Esophagus squamous epithelium (tissue), 5 donors: Measurements from ENCODE around the gene CAPS. TPM values are rescaled to one million over a fixed set of nuclear protein-coding genes. Genes with fewer than 3 reads are reported as not detected.

ENCODE experiments used
- DNase-seq: peaks from one replicate; lab custom pipeline; 2025; lab: John Stamatoyannopoulos, UW
- H3K27ac ChIP-seq, 4 donors: fragments of 200-600 bp; sonication (generic); one replicate each; pipeline ENCODE4 v1.5.1; 2016 to 2019; ENCODE audit warnings: mild to moderate bottlenecking in 1 of 4
- H3K27me3 ChIP-seq, 4 donors: fragments of 200-600 bp; sonication (generic); 1 replicate in 3 of 4; 2 replicates in 1 of 4; pipeline versions ENCODE4 v1.5.1 to v1.6.0; 2017 to 2021; ENCODE audit warnings: antibody characterized with exemption in 1 of 4
- H3K36me3 ChIP-seq, 3 donors: fragments of 200-600 bp; sonication (generic); one replicate each; pipeline ENCODE4 v1.5.1; 2016 to 2019
- H3K4me1 ChIP-seq, 3 donors: fragments of 200-600 bp; sonication (generic); one replicate each; pipeline ENCODE4 v1.5.1; 2017 to 2019
- H3K4me3 ChIP-seq, 4 donors: fragments of 200-600 bp; sonication (generic); 1 replicate in 3 of 4; 2 replicates in 1 of 4; pipeline ENCODE4 v1.5.1; 2016 to 2019; ENCODE audit warnings: mild to moderate bottlenecking in 2 of 4, moderate library complexity in 1 of 4
- H3K9me3 ChIP-seq, 3 donors: fragments of 200-600 bp; sonication (generic); one replicate each; pipeline ENCODE4 v1.5.1; 2016 to 2019
- POLR2A ChIP-seq, 4 donors: fragments of 450-650 bp; IDR thresholded peaks; one replicate each; pipeline ENCODE4 v1.6.1; 2017; ENCODE audit warnings: antibody characterized with exemption in 4 of 4, mild to moderate bottlenecking in 4 of 4, moderate library complexity in 3 of 4
- WGBS, 2 donors: methylation state at CpG; one replicate each; pipeline ENCODE4 v1.1.5; 2018; 5-methylcytosine and 5-hydroxymethylcytosine counted together
- intact Hi-C: fragments of 100-400 bp; cut with DNase I; formaldehyde crosslinking; loops from one replicate; pipeline ENCODE4 v1.15.0; 2022
- total RNA-seq, 4 donors: library from RNA; depleted of rRNA; stranded (reverse); fragments of >200 nt; gene quantifications; one replicate each; pipeline ENCODE4 v1.1.0, GENCODE V29; 2016
- TF ChIP-seq, protein P1 (sequence below), 6 experiments: fragments of 450-650 bp in 4 of 6; fragments of 200-600 bp in 2 of 6; sonication (generic) in 2 of 6; IDR thresholded peaks; one replicate each; pipeline ENCODE4 v1.5.1; 2016 to 2019; ENCODE audit warnings: antibody characterized with exemption in 6 of 6, mild to moderate bottlenecking in 4 of 6, moderate library complexity in 4 of 6
- donor health status: DM: yes; HTN: yes; CAD: no.

The CAPS gene
- 10 to 100 TPM in 2 of 4 donors, 1 to 10 TPM in 2; 3.3 to 13.7 (median 7.3) TPM for total RNA-seq

DNA sequence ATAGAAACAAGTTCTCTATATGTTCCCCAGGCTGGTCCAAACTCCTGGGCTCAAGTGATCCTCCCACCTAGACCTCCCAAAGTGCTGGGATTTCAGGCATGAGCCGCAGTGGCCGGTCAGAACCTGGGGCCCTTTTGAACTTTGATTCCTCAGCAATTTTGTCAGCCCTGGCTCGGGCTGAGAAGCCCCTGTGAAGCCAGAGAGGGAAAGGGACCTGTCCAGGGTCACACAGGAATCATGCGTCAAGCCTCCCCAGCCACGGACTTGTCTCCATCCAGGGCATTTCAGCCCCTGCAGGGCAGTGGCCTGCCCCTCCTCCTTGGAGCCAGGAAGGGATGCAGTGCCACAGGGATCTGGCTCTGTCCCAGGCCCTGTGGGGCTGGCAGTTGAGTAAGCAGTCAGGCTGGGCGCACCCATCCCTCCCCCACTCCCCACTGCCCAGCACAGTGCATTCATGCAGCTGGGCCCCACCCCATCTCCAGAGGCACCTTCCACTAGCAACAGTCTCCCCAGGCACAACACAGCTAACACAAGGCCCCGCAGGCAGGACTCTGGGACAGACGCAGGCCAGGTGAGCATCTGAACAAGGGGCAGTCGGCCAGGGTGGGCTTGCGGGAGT, at the start of gene CAPS:
Gene CAPS, plus strand, starts transcription at position 516 of the 619 bp plus-strand sequence. CDS start 153 bp downstream, outside the sequence.
- Histone ChIP-seq H3K36me3 (peaks cover 15 to 67% (median 21%) of the 10 kb centered on the region in 3 donors), H3K4me1 (peaks cover 6 to 39% (median 14%) of the 10 kb centered on the region in 3 donors), H3K27ac (peak within 1 kb of the TSS; percentile 11 to 73 (median 30)), H3K27me3 (no peaks in the 10 kb centered on the region), H3K9me3 (no peaks in the 10 kb centered on the region), H3K4me3 (no peak within 1 kb of the TSS)
- no peak for TF ChIP-seq POLR2A (IDR thresholded peaks at IDR 0.05)
- TF ChIP-seq, protein P1, sequence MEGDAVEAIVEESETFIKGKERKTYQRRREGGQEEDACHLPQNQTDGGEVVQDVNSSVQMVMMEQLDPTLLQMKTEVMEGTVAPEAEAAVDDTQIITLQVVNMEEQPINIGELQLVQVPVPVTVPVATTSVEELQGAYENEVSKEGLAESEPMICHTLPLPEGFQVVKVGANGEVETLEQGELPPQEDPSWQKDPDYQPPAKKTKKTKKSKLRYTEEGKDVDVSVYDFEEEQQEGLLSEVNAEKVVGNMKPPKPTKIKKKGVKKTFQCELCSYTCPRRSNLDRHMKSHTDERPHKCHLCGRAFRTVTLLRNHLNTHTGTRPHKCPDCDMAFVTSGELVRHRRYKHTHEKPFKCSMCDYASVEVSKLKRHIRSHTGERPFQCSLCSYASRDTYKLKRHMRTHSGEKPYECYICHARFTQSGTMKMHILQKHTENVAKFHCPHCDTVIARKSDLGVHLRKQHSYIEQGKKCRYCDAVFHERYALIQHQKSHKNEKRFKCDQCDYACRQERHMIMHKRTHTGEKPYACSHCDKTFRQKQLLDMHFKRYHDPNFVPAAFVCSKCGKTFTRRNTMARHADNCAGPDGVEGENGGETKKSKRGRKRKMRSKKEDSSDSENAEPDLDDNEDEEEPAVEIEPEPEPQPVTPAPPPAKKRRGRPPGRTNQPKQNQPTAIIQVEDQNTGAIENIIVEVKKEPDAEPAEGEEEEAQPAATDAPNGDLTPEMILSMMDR (IDR thresholded peaks at IDR 0.05), result no peak
- 100% methylated on average over 1 to 2 of the region's 10 CpGs for WGBS, 2 donors
- no peak for DNase-seq
- intact Hi-C loops, result no loop called here

DNA sequence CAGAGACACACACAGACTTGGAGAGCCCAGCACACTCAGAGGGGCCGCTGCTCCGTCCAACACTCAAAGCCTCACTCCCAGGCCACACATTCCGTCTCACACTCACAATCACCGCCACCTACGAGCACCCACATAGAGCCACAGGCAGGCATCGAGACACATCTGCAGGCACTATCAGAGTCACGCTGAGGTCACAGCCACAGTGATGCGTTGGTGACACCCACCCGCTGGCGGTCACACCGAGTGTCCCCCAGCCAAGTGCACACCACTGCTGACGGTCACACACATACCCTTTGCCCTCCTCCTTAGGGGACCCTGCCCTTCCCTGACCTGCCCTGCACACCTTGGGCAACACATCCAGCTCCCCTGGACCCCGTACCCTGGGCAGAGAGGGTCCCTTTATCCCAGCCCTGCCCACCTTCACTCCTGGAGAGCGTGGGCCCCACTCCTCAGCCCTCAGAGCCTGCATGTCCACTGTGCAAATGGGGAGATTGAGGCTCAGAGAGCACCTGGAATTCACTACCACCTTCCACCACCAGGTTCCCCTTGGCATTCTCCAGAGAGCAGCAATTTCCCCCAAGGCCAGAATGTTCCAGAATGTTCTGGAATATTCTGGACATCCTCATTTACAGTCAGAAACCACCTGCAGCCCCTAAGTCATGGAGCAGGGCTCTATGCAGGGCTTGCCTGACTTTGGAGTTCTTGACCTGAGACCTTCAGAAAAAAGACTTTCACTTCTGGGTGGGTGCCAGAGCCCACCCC, 49.1 kb upstream of the CAPS start:
- no peaks in the 10 kb centered on the region for H3K4me1 ChIP-seq
- peaks cover 0 to 23% (median 0%) of the 10 kb centered on the region in 4 donors for H3K27me3 ChIP-seq
- no peaks in the 10 kb centered on the region for H3K9me3 ChIP-seq
- 79 to 93% methylated on average over 7 to 10 of the region's 14 CpGs for WGBS, 2 donors
- no peak overlapping the region for H3K4me3 ChIP-seq
- no peaks in the 10 kb centered on the region for H3K36me3 ChIP-seq
- DNase-seq, result no peak
- TF ChIP-seq, protein P1 (IDR thresholded peaks at IDR 0.05), result peak in 1 of 6 experiments; percentile 44
- TF ChIP-seq POLR2A (IDR thresholded peaks at IDR 0.05), result no peak
- intact Hi-C loops, result no loop called here
- H3K27ac ChIP-seq, result no peak overlapping the region

DNA sequence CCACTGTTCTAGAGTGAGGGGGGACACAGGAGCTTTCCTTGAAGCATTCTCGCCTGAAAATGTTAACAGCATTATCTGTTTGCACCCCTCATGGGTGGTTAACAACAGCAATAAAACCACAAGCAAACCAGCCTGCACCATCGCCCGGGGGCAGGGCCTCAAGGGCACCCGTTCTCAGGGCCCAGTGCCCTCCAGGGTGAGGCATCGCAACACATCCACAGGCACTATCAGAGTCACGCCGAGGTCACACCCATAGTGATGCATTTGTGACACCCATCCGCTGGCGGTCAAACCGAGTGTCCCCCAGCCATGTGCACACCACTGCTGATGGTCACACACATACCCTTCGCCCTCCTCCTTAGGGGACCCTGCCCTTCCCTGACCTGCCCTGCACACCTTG, 48.3 kb upstream of the CAPS start:
- Histone ChIP-seq H3K4me3 (no peak overlapping the region), H3K27ac (no peak overlapping the region), H3K9me3 (no peaks in the 10 kb centered on the region), H3K4me1 (peaks cover 0 to 3% (median 0%) of the 10 kb centered on the region in 3 donors), H3K27me3 (peaks cover 0 to 23% (median 0%) of the 10 kb centered on the region in 4 donors), H3K36me3 (no peaks in the 10 kb centered on the region)
- intact Hi-C loops, result no loop called here
- no peak for TF ChIP-seq POLR2A (IDR thresholded peaks at IDR 0.05)
- TF ChIP-seq, protein P1 (IDR thresholded peaks at IDR 0.05), result no peak
- 81 to 86% methylated on average over 8 to 10 of the region's 11 CpGs for WGBS, 2 donors
- DNase-seq, result no peak

- TF ChIP-seq, protein P1 (IDR thresholded peaks at IDR 0.05), result no peak
- TF ChIP-seq POLR2A (IDR thresholded peaks at IDR 0.05), result no peak
- intact Hi-C loops, result no loop called here
- 51 to 59% methylated on average over 5 to 9 of the region's 31 CpGs for WGBS, 2 donors
Measured at GRCh38 chr19:5867201-5868136, 46.6 kb upstream of the CAPS start.

More at GRCh38 chr19:5867201-5868136, 46.6 kb upstream of the CAPS start:
- no peak for DNase-seq
- Histone ChIP-seq H3K9me3 (no peaks in the 10 kb centered on the region), H3K4me3 (no peak overlapping the region), H3K4me1 (peaks cover 0 to 3% (median 0%) of the 10 kb centered on the region in 3 donors), H3K27me3 (peaks cover 0 to 22% (median 0%) of the 10 kb centered on the region in 4 donors), H3K27ac (peak overlapping the region in 1 of 4 donors; percentile 17), H3K36me3 (no peaks in the 10 kb centered on the region)
